Measurements from ENCODE around the gene WASHC4. TPM values are rescaled to one million over a fixed set of nuclear protein-coding genes. Genes with fewer than 3 reads are reported as not detected.
A peak's percentile ranks its signal among the peaks of the same experiment; 100 is the strongest.

The WASHC4 gene
- 11.2 and 15.9 TPM in 2 replicates for polyA plus RNA-seq (2012; rRNA removed)
- 15.4 and 17.0 TPM in 2 replicates for polyA plus RNA-seq (2012; cell fraction: cytosol; rRNA removed)
- 11.0 and 33.3 TPM in 2 replicates for polyA plus RNA-seq (2012; cell fraction: nucleus; rRNA removed)

- CTCF ChIA-PET: interaction anchor here (0.6 to 1.5 kb wide), 4 partner anchors 22 to 726 kb away, joined by 3 to 5 read pairs (median 3); no protein-coding TSS in a partner anchor
- peak; percentile 99 for DNase-seq
- POLR2A ChIA-PET: interaction anchor here (1.0 to 2.3 kb wide), 4 partner anchors 24 to 1142 kb away, joined by 3 to 13 read pairs (median 4); partner anchors contain the start of genes ALDH1L2, APPL2 and TDG
- TF ChIP-seq POLR2AphosphoS5 (IDR thresholded peaks at IDR 0.05; ENCODE audit: low read depth, low read length): peak; percentile 90
- TF ChIP-seq TEAD4 (IDR thresholded peaks at IDR 0.05; ENCODE audit: borderline replicate concordance, insufficient read depth): no peak
- TF ChIP-seq EZH2phosphoT487 (IDR thresholded peaks at IDR 0.05; ENCODE audit: borderline replicate concordance, low read depth): no peak
- peak; percentile 95 for TF ChIP-seq YY1 (IDR thresholded peaks at IDR 0.05; ENCODE audit: low read depth)
- TF ChIP-seq NFIC (IDR thresholded peaks at IDR 0.05; ENCODE audit: borderline replicate concordance): no peak
- TF ChIP-seq RFX5 (IDR thresholded peaks at IDR 0.05; ENCODE audit: low read length): no peak
- no peak for TF ChIP-seq PBX3 (IDR thresholded peaks at IDR 0.05)
- TF ChIP-seq CHD2 (IDR thresholded peaks at IDR 0.05; ENCODE audit: low read length, partially characterized antibody): peak; percentile 99
- TF ChIP-seq ZBTB33 (IDR thresholded peaks at IDR 0.05; ENCODE audit: borderline replicate concordance, low read depth): peak; percentile 96
- 0 out of 2 replicates have a peak, but pooled peaks have one; percentile 42 for TF ChIP-seq SIN3A (IDR thresholded peaks at IDR 0.05; ENCODE audit: borderline replicate concordance, low read depth, low read length)
- peak; percentile 88; the same call in 1 of the 2 replicates for TF ChIP-seq USF2 (IDR thresholded peaks at IDR 0.05; ENCODE audit: borderline replicate concordance, low read depth, low read length)
- peak; percentile 94 for TF ChIP-seq MAX (IDR thresholded peaks at IDR 0.05; ENCODE audit: low read depth)
- TF ChIP-seq NRF1 (IDR thresholded peaks at IDR 0.05; ENCODE audit: low read depth, low read length): peak; percentile 39
- TF ChIP-seq GATA2 (CRISPR knock-in tag; IDR thresholded peaks at IDR 0.05): no peak
- TF ChIP-seq FOXM1 (IDR thresholded peaks at IDR 0.05; ENCODE audit: low read depth): no peak
- no peak for TF ChIP-seq FOSL2 (IDR thresholded peaks at IDR 0.05; ENCODE audit: borderline replicate concordance, low read depth)
- TF ChIP-seq MEF2A (IDR thresholded peaks at IDR 0.05; ENCODE audit: borderline replicate concordance, low read depth): no peak
- peak; percentile 45; the same call in 1 of the 2 replicates for TF ChIP-seq REST (IDR thresholded peaks at IDR 0.05; ENCODE audit: low read depth, low read length)
- no peak for TF ChIP-seq JUND (IDR thresholded peaks at IDR 0.05)
- peak; percentile 81 for TF ChIP-seq MXI1 (IDR thresholded peaks at IDR 0.05; ENCODE audit: low read depth, low read length)
- TF ChIP-seq RAD21 (IDR thresholded peaks at IDR 0.05; ENCODE audit: low read length): no peak
- TF ChIP-seq FOXJ3 (CRISPR knock-in tag; IDR thresholded peaks at IDR 0.05): no peak; the same call in 1 of the 2 replicates
- no peak for TF ChIP-seq SMC3 (IDR thresholded peaks at IDR 0.05; ENCODE audit: low read depth, low read length)
- no peak for TF ChIP-seq TCF12 (IDR thresholded peaks at IDR 0.05)
- no peak for TF ChIP-seq RXRA (IDR thresholded peaks at IDR 0.05; ENCODE audit: borderline replicate concordance, low read depth)
Measured at GRCh38 chr12:105107494-105108371, at the start of gene WASHC4. Gene WASHC4, plus strand, starts transcription at chr12:105107731. Its CDS starts 70 bp downstream, at chr12:105107801.

More at GRCh38 chr12:105107494-105108371, at the start of gene WASHC4:
- Histone ChIP-seq H3K9ac (peak within 1 kb of the TSS; percentile 92), H2AFZ (ENCODE audit: low read depth) (peak within 1 kb of the TSS; percentile 95), H3K4me3 (ENCODE audit: low read depth in 2 of 2, low read length in 1 of 2) (peak within 1 kb of the TSS; percentile 83 to 99), H3K27me3 (ENCODE audit: insufficient read depth) (no peaks in the 10 kb centered on the region), H3K4me2 (peak within 1 kb of the TSS; percentile 80), H3K9me2 (no peaks in the 10 kb centered on the region), H3K36me3 (replicated peaks in 1 of 2; ENCODE audit: control insufficient read depth in 1 of 2, insufficient read depth in 2 of 2, low read length in 1 of 2) (peaks cover 16 to 19% of the 10 kb centered on the region in 2 experiments), H3K4me1 (ENCODE audit: control insufficient read depth in 1 of 2, insufficient read depth in 2 of 2, low read depth in 1 of 2, low read length in 1 of 2) (peaks cover 6 to 16% of the 10 kb centered on the region in 2 experiments; a peak in 3 of 4 replicates), H3K27ac (ENCODE audit: low read depth in 2 of 2, low read length in 1 of 2) (peak within 1 kb of the TSS; percentile 91 to 96), H4K20me1 (ENCODE audit: insufficient read depth) (peaks cover 25% of the 10 kb centered on the region), H3F3A (replicated peaks; ENCODE audit: insufficient read depth) (peaks cover 32% of the 10 kb centered on the region), H3K79me2 (ENCODE audit: insufficient read depth) (peaks cover 51% of the 10 kb centered on the region), H3K9me3 (no peaks in the 10 kb centered on the region)
- under 1% methylated on average over 16 of the region's 85 CpGs for WGBS (ENCODE audit: low lambda C conversion rate)

All from SK-N-SH (cell line).